ENCODE results near the gene CIAO2B. TPM values are rescaled to one million over a fixed set of nuclear protein-coding genes. Genes with fewer than 3 reads are reported as not detected.
A peak's percentile ranks its signal among the peaks of the same experiment; 100 is the strongest.

The CIAO2B gene
- polyA plus RNA-seq, 3 donors = 121 to 140 (median 132) TPM

- H3K9me3 ChIP-seq (replicated peaks in 1 of 2; ENCODE audit: control insufficient read depth in 1 of 2, insufficient read depth in 1 of 2, low read length in 2 of 2) = peaks cover 0 to 6% of the 10 kb centered on the region in 2 donors
- H3K27ac ChIP-seq (ENCODE audit: low read depth in 1 of 2, low read length in 2 of 2) = no peak overlapping the region
- 73% methylated on average over 37 of the region's 42 CpGs for WGBS (ENCODE audit: insufficient coverage)
- peaks cover 0 to 13% (median 9%) of the 10 kb centered on the region in 7 donors for H3K9me3 Mint-ChIP-seq
- H3K4me1 Mint-ChIP-seq = peaks cover 16% of the 10 kb centered on the region
- H3K27me3 ChIP-seq (ENCODE audit: control insufficient read depth in 2 of 2, insufficient read depth in 2 of 2, low read length in 2 of 2) = peaks cover 17 to 66% of the 10 kb centered on the region in 2 donors
- DNase-seq = no peak
- H3K4me2 ChIP-seq (replicated peaks; ENCODE audit: extremely low read depth, low read length, poor library complexity, severe bottlenecking) = no peak overlapping the region
- no peak for TF ChIP-seq CTCF (IDR thresholded peaks at IDR 0.05)
- H3K9ac ChIP-seq (ENCODE audit: insufficient read depth, low read length, poor library complexity, severe bottlenecking) = no peak overlapping the region
- H3K36me3 ChIP-seq (replicated peaks in 1 of 2; ENCODE audit: control insufficient read depth in 1 of 2, insufficient read depth in 2 of 2, low read length in 2 of 2) = no peaks in the 10 kb centered on the region
- H3K4me1 ChIP-seq (ENCODE audit: control insufficient read depth in 1 of 2, insufficient read depth in 2 of 2, low read length in 2 of 2) = peaks cover 14 to 18% of the 10 kb centered on the region in 2 donors
- peaks cover 54 to 76% (median 60%) of the 10 kb centered on the region in 3 donors for H3K27me3 Mint-ChIP-seq (ENCODE audit: low read depth in 3 of 3)
- no peak overlapping the region for H2AFZ ChIP-seq (ENCODE audit: insufficient read depth, low read depth, low read length, poor library complexity, severe bottlenecking)
- H4K20me1 ChIP-seq (ENCODE audit: insufficient read depth, low read length) = no peaks in the 10 kb centered on the region
- peak overlapping the region in 1 of 2 donors; percentile 73 for H3K4me3 Mint-ChIP-seq
- intact Hi-C loops (cut with micrococcal nuclease) = no loop called here
- H3K36me3 Mint-ChIP-seq = peaks cover 6 to 7% of the 10 kb centered on the region in 2 donors
- no peak overlapping the region for H3K4me3 ChIP-seq (replicated peaks in 1 of 3; ENCODE audit: low read depth in 2 of 3, low read length in 3 of 3)
- no peak overlapping the region for H3K27ac Mint-ChIP-seq
- H3K79me2 ChIP-seq (ENCODE audit: insufficient read depth, low read length) = no peaks in the 10 kb centered on the region
Measured at GRCh38 chr16:66921729-66922450, 12.3 kb downstream of the CIAO2B start.

- no peak overlapping the region for H3K27ac Mint-ChIP-seq
- Histone ChIP-seq H3K9ac (ENCODE audit: insufficient read depth, low read length, poor library complexity, severe bottlenecking) (no peak overlapping the region), H2AFZ (ENCODE audit: insufficient read depth, low read depth, low read length, poor library complexity, severe bottlenecking) (no peak overlapping the region), H3K4me2 (replicated peaks; ENCODE audit: extremely low read depth, low read length, poor library complexity, severe bottlenecking) (no peak overlapping the region), H3K27me3 (ENCODE audit: control insufficient read depth in 2 of 2, insufficient read depth in 2 of 2, low read length in 2 of 2) (peaks cover 17 to 58% of the 10 kb centered on the region in 2 donors), H3K4me3 (replicated peaks in 1 of 3; ENCODE audit: low read depth in 2 of 3, low read length in 3 of 3) (no peak overlapping the region), H4K20me1 (ENCODE audit: insufficient read depth, low read length) (no peaks in the 10 kb centered on the region), H3K9me3 (replicated peaks in 1 of 2; ENCODE audit: control insufficient read depth in 1 of 2, insufficient read depth in 1 of 2, low read length in 2 of 2) (peaks cover 0 to 6% of the 10 kb centered on the region in 2 donors), H3K27ac (ENCODE audit: low read depth in 1 of 2, low read length in 2 of 2) (no peak overlapping the region), H3K79me2 (ENCODE audit: insufficient read depth, low read length) (no peaks in the 10 kb centered on the region), H3K4me1 (ENCODE audit: control insufficient read depth in 1 of 2, insufficient read depth in 2 of 2, low read length in 2 of 2) (peaks cover 11 to 17% of the 10 kb centered on the region in 2 donors), H3K36me3 (replicated peaks in 1 of 2; ENCODE audit: control insufficient read depth in 1 of 2, insufficient read depth in 2 of 2, low read length in 2 of 2) (no peaks in the 10 kb centered on the region)
- no peak for DNase-seq
- WGBS (ENCODE audit: insufficient coverage) = no CpG with 5 or more reads among the region's 9 CpGs
- H3K9me3 Mint-ChIP-seq = peaks cover 0 to 11% (median 8%) of the 10 kb centered on the region in 7 donors
- TF ChIP-seq CTCF (IDR thresholded peaks at IDR 0.05) = no peak
- intact Hi-C loops (cut with micrococcal nuclease) = no loop called here
- H3K4me3 Mint-ChIP-seq = peak overlapping the region in 1 of 2 donors; percentile 73
- peaks cover 14% of the 10 kb centered on the region for H3K4me1 Mint-ChIP-seq
- peaks cover 3 to 7% of the 10 kb centered on the region in 2 donors for H3K36me3 Mint-ChIP-seq
- peaks cover 46 to 68% (median 54%) of the 10 kb centered on the region in 3 donors for H3K27me3 Mint-ChIP-seq (ENCODE audit: low read depth in 3 of 3)
Measured at GRCh38 chr16:66920924-66921680, 13.1 kb downstream of the CIAO2B start.
